GM12873 (cell line): ENCODE measurements around the gene REM2.

Source experiments
- TF ChIP-seq, protein P1 (sequence below): IDR thresholded peaks from 2 replicates; pipeline ENCODE4 v1.5.1; 2012; ENCODE audit warnings: low read depth, mild to moderate bottlenecking, moderate library complexity, low read length, control low read depth; ENCODE audit not compliant: insufficient read depth; ENCODE audit errors: missing control alignments

Gene REM2

GRCh38 chr14:22883173-22883976 is at the start of gene REM2:
Gene REM2 (plus strand): TSS chr14:22883222. CDS start chr14:22883288, 66 bp downstream.
- TF ChIP-seq, protein P1, sequence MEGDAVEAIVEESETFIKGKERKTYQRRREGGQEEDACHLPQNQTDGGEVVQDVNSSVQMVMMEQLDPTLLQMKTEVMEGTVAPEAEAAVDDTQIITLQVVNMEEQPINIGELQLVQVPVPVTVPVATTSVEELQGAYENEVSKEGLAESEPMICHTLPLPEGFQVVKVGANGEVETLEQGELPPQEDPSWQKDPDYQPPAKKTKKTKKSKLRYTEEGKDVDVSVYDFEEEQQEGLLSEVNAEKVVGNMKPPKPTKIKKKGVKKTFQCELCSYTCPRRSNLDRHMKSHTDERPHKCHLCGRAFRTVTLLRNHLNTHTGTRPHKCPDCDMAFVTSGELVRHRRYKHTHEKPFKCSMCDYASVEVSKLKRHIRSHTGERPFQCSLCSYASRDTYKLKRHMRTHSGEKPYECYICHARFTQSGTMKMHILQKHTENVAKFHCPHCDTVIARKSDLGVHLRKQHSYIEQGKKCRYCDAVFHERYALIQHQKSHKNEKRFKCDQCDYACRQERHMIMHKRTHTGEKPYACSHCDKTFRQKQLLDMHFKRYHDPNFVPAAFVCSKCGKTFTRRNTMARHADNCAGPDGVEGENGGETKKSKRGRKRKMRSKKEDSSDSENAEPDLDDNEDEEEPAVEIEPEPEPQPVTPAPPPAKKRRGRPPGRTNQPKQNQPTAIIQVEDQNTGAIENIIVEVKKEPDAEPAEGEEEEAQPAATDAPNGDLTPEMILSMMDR, result no peak

DNA sequence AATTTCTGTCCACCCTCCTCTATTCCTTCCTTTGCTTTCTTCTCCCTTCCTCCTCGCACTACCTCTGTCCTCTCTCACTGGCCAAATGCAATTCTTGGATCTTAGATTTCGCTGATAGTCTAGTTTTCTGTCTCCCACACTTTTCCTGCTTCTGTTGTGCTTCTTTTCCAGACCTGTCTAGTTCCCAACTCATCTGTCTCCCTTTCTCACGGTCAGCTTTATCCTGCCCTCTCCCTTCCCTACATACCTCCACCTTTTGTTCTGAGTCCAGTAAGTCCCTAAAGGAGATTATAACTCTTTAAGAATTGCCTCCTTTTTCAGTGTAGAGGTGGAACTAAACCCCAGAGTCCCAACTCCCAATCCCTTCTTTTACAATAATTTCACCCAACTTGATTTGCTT is 47.5 kb upstream of the REM2 start:
- TF ChIP-seq, protein P1, result no peak

- TF ChIP-seq, protein P1, result no peak
Observed at GRCh38 chr14:22836301-22837113, 46.5 kb upstream of the REM2 start, which contains the start of gene MMP14. Gene MMP14 (plus strand): TSS chr14:22836585. CDS start chr14:22836818, 233 bp downstream.

DNA sequence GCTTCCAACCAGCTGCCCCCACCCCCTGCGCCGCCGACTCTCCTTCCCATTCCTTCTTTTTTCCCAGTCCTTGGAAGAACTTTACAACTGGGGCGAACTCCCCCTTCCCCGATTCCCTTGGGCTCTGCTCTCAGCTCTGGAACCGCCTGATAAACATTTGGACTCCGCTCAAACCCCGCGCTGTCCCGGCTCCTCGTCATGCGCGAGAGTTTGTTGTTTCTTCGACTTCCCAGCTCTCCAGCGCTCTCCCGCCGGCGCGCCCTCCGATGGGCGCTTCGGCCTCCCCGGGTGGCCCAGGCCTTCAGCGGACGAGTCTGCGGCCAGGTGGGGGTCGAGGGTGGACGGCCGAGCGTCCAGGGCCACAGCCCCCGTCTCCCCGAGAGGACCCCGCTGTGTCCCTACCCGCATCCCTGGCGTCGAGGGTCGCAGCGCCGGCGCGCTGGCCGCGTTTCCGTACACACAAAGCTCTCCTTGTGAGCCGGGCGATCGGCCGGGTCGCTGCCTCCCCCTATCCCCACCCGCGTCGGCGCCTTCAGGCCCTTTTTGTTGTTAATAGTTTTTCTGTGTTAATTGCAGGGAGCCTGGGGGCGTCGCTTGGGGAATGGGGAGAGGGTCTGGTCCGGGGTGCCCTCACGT is 45.8 kb upstream of the REM2 start:
- TF ChIP-seq, protein P1, result no peak

DNA sequence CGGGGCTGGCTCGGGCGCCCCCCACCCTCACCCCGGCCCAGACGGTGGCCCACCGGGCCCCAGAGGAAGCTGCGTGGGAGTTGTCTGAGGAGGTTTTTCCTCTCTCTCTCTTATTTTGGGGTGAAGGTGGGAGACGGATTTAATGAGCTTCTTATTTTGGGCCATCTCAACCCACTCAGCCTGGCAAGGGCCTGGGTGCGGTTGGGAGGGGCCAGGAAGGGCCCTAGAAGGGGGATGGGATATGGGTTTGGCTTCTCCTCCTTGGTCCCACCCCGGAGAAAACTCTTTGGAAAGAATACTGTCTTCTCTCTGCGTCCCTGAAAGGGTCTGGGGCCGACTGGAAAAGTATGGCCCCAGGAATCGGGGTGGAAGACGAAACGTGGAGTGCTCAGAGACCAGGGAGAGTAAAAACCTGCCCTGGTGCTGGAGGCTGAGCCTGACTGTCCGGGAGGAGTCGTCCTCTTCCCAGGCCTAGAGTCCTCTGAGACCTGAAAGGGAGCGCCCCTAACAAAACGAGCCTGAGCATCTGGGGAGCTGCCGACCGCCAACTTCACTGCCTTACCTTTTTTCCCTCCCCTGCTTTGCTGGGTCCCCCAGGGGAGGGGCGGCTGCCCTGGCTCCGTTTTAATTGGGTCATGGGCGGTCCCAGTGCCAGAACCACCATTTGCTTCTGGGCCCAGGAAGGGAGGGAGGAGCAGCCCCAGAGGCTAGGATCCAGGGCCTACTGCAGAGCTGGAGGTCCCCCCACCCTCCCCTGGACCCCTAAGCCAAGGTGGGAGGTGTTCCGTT is 45.1 kb upstream of the REM2 start:
- TF ChIP-seq, protein P1, result no peak

- TF ChIP-seq, protein P1, result no peak
Observed at GRCh38 chr14:22838631-22839041, 44.4 kb upstream of the REM2 start.
